ENCODE data around the gene CYBC1.

Gene CYBC1

DNA sequence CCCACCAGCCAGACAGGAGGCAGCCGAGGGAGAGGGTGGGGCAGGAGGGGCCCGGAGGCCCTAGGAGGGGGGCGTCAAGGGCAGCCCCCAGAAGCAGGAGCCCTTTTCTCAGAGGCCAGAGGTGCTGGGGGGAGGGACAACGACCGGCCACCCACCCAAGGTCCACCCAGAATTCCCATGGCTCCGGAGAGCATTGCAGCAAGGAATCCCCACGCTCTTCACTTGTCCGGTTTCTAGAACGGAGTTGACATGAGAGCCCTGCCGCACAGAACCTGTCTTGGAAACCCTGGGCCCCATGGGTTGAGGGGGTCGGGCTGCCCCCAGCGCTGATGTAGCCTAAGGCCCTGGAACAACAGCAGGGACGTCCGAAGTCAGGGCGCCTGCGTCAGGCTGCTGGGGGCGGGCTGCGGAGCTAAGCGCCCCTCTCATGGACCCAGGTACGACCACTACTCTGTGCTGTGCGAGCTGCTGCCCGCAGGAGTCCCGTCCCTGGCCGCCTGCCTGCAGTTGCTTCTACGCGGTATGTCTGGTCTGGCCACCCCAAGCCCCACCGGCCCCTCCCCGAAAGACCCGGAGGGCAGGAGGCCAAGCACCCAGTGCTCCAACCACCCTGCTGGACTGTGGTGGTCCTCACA lies 11.2 kb downstream of the CYBC1 start:
- Histone ChIP-seq H3K27ac (ENCODE audit: poor library complexity, severe bottlenecking) (no peak overlapping the region), H3K36me3 (ENCODE audit: low read depth) (no peaks in the 10 kb centered on the region), H3K4me1 (ENCODE audit: insufficient read depth, poor library complexity, severe bottlenecking) (no peaks in the 10 kb centered on the region), H3K9me3 (ENCODE audit: severe bottlenecking) (no peaks in the 10 kb centered on the region), H3K4me3 (ENCODE audit: severe bottlenecking) (no peak overlapping the region), H3K27me3 (ENCODE audit: insufficient read depth, poor library complexity, severe bottlenecking) (no peaks in the 10 kb centered on the region)
- ATAC-seq (ENCODE audit: low read depth) (no peak), DNase-seq (ENCODE audit: low spot score) (no peak)
- TF ChIP-seq, protein P1, sequence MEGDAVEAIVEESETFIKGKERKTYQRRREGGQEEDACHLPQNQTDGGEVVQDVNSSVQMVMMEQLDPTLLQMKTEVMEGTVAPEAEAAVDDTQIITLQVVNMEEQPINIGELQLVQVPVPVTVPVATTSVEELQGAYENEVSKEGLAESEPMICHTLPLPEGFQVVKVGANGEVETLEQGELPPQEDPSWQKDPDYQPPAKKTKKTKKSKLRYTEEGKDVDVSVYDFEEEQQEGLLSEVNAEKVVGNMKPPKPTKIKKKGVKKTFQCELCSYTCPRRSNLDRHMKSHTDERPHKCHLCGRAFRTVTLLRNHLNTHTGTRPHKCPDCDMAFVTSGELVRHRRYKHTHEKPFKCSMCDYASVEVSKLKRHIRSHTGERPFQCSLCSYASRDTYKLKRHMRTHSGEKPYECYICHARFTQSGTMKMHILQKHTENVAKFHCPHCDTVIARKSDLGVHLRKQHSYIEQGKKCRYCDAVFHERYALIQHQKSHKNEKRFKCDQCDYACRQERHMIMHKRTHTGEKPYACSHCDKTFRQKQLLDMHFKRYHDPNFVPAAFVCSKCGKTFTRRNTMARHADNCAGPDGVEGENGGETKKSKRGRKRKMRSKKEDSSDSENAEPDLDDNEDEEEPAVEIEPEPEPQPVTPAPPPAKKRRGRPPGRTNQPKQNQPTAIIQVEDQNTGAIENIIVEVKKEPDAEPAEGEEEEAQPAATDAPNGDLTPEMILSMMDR (IDR thresholded peaks at IDR 0.05; ENCODE audit: poor library complexity, severe bottlenecking), result no peak

DNA sequence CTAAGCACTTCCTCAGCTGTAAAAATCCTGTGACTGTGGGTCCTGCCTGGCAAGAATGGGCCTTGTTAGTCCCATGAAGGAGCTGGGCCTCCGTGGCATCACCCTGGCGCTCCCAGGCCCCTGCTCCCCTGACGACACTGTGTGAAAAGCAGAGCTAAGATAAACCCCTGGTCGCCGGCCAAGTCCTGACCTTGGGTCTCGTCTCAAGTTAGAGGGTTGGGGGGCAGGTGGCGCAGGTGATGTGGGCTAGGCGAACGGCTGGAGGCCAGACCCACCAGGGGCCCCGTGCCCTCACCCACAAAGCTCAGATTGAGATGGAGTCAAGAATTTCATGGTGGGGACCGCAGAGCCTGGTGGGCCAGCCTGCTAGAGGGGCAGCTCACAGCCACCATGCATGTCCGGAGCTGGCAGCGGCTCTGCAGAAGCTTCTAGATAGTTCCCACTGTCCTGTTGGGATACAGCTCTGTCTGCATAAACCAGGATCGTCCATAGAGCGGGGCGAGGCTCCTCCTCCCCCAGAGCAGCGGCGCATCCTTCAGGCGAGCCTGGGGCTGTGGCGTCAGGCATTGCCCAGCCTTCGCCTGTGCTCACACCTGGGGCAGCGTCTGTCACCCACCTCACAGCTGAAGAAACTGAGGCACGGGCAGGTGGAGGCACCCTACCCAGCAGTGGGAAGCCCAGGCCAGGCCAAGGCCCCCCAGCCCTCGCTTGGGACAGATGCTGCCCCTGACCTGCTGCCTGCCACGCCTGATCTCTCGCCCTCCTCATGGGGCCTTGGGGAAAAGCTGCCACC lies 12.0 kb downstream of the CYBC1 start:
- H3K27ac ChIP-seq (ENCODE audit: poor library complexity, severe bottlenecking), result no peak overlapping the region
- H3K36me3 ChIP-seq (ENCODE audit: low read depth), result no peaks in the 10 kb centered on the region
- no peaks in the 10 kb centered on the region for H3K27me3 ChIP-seq (ENCODE audit: insufficient read depth, poor library complexity, severe bottlenecking)

DNA sequence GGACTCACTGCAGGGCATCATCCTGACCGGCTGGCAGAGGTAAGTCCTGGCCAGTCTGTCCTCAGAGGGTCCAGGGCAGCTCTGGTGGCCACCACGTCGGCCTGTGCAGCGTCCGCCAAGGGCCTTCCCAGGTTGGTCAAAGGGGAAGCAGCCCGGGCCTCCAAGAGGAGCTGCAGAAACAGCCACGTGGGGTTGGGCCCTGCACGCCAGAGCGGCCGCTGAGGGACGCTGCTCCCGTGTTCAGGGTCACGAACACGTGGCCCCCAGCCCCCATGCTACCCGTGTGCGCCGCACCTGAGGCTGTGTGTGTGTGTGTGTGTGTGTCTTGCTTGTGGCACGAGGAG lies 13.3 kb downstream of the CYBC1 start:
- Histone ChIP-seq H3K27me3 (ENCODE audit: insufficient read depth, poor library complexity, severe bottlenecking) (no peaks in the 10 kb centered on the region), H3K27ac (ENCODE audit: poor library complexity, severe bottlenecking) (no peak overlapping the region), H3K4me1 (ENCODE audit: insufficient read depth, poor library complexity, severe bottlenecking) (no peaks in the 10 kb centered on the region), H3K36me3 (ENCODE audit: low read depth) (no peaks in the 10 kb centered on the region), H3K4me3 (ENCODE audit: severe bottlenecking) (no peak overlapping the region), H3K9me3 (ENCODE audit: severe bottlenecking) (no peaks in the 10 kb centered on the region)
- DNase-seq (ENCODE audit: low spot score) (no peak), ATAC-seq (ENCODE audit: low read depth) (no peak)
- TF ChIP-seq, protein P1 (IDR thresholded peaks at IDR 0.05; ENCODE audit: poor library complexity, severe bottlenecking), result no peak

More for the DNA sequence above, 12.0 kb downstream of the CYBC1 start:
- Histone ChIP-seq H3K4me3 (ENCODE audit: severe bottlenecking) (no peak overlapping the region), H3K9me3 (ENCODE audit: severe bottlenecking) (no peaks in the 10 kb centered on the region), H3K4me1 (ENCODE audit: insufficient read depth, poor library complexity, severe bottlenecking) (no peaks in the 10 kb centered on the region)
- TF ChIP-seq, protein P1 (IDR thresholded peaks at IDR 0.05; ENCODE audit: poor library complexity, severe bottlenecking), result no peak
- DNase-seq (ENCODE audit: low spot score), result no peak
- no peak for ATAC-seq (ENCODE audit: low read depth)

DNA sequence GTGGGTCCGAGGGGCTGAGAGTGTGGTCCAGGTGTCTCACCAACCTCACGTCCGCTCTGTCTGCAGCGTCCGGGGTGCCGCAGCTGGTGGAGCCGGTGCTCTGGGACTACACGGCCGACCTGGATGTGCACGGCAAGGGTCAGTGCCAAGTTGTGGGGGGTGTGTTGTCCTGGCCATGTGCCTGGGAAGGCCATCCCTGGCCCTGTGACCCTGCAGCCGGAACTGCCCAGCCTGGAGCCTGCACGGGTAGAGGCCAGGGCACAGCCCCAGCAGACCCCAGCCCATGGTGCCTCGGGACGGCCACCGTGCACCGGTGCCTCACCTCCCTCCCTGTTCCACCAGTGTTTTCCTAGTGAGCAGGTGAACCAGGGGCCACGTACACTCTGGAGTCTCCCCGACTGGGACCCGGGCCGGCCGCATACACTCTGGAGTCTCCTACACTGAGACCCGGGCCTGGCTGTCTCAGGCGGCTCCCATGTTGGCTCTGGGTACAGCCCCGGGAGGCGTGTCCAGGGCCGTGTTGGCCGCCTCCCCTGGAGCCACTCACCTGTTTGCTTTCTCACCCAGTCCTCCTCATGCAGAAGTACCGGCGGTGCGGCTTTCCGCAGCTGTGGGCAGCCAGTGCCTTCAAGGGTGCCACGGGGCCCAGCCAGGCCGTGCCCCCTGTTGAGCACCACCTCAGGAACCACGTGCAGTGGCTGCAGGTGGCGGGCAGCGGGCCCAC lies 13.8 kb downstream of the CYBC1 start:
- no peaks in the 10 kb centered on the region for H3K9me3 ChIP-seq (ENCODE audit: severe bottlenecking)
- H3K36me3 ChIP-seq (ENCODE audit: low read depth), result no peaks in the 10 kb centered on the region
- no peaks in the 10 kb centered on the region for H3K27me3 ChIP-seq (ENCODE audit: insufficient read depth, poor library complexity, severe bottlenecking)
- H3K27ac ChIP-seq (ENCODE audit: poor library complexity, severe bottlenecking), result no peak overlapping the region
- H3K4me3 ChIP-seq (ENCODE audit: severe bottlenecking), result no peak overlapping the region
- no peak for ATAC-seq (ENCODE audit: low read depth)
- TF ChIP-seq, protein P1 (IDR thresholded peaks at IDR 0.05; ENCODE audit: poor library complexity, severe bottlenecking), result no peak
- no peaks in the 10 kb centered on the region for H3K4me1 ChIP-seq (ENCODE audit: insufficient read depth, poor library complexity, severe bottlenecking)
- DNase-seq (ENCODE audit: low spot score), result no peak
